MM.1S (cell line): ENCODE data around the gene SIN3A.

ENCODE experiments used
- DNase-seq: peaks from one replicate; pipeline ENCODE4 v3.0.0-alpha.2; 2015
- H2AFZ ChIP-seq: fragments of 300-600 bp; sonication (generic); 2 replicates; pipeline ENCODE4 v1.6.0; 2016; ENCODE audit warnings: antibody characterized with exemption, low read length
- H3F3A ChIP-seq: fragments of 300-600 bp; sonication (generic); 2 replicates; pipeline ENCODE4 v1.6.1; 2016; ENCODE audit warnings: mild to moderate bottlenecking, antibody characterized with exemption, low read length, moderate library complexity, mixed read lengths; ENCODE audit not compliant: insufficient read depth
- H3K27ac ChIP-seq: fragments of 300-600 bp; sonication (generic); 2 replicates; pipeline ENCODE4 v1.5.1; 2016; ENCODE audit warnings: mild to moderate bottlenecking, low read length
- H3K27me3 ChIP-seq: fragments of 300-600 bp; sonication (generic); replicated peaks from 2 replicates; pipeline ENCODE4 v1.6.0; 2016; ENCODE audit warnings: low read length; ENCODE audit not compliant: insufficient read depth
- H3K36me3 ChIP-seq: fragments of 300-600 bp; sonication (generic); replicated peaks from 2 replicates; pipeline ENCODE4 v1.6.1; 2016; ENCODE audit warnings: mild to moderate bottlenecking, low read length, mixed read lengths; ENCODE audit not compliant: insufficient read depth
- H3K4me1 ChIP-seq: fragments of 300-600 bp; sonication (generic); 2 replicates; pipeline ENCODE4 v1.6.1; 2016; ENCODE audit warnings: low read length, mixed read lengths
- H3K4me2 ChIP-seq: fragments of 300-600 bp; sonication (generic); 2 replicates; pipeline ENCODE4 v1.6.0; 2016; ENCODE audit warnings: low read depth, low read length
- H3K4me3 ChIP-seq: fragments of 300-600 bp; sonication (generic); 2 replicates; pipeline ENCODE4 v1.5.1; 2016; ENCODE audit warnings: low read length, mixed read lengths
- H3K79me2 ChIP-seq: fragments of 300-600 bp; sonication (generic); 2 replicates; pipeline ENCODE4 v1.6.1; 2016; ENCODE audit warnings: mixed run types, low read length, mixed read lengths
- H3K9ac ChIP-seq: fragments of 300-600 bp; sonication (generic); 2 replicates; pipeline ENCODE4 v1.6.1; 2016; ENCODE audit warnings: low read length, mixed read lengths
- H3K9me2 ChIP-seq: fragments of 300-600 bp; sonication (generic); replicated peaks from 2 replicates; pipeline ENCODE4 v1.6.1; 2016; ENCODE audit warnings: mild to moderate bottlenecking, low read length, mixed read lengths; ENCODE audit not compliant: insufficient read depth
- H3K9me3 ChIP-seq: fragments of 300-600 bp; sonication (generic); replicated peaks from 2 replicates; pipeline ENCODE4 v1.6.1; 2016; ENCODE audit warnings: mild to moderate bottlenecking, low read length, mixed read lengths; ENCODE audit not compliant: insufficient read depth
- H4K20me1 ChIP-seq: fragments of 300-600 bp; sonication (generic); 2 replicates; pipeline ENCODE4 v1.6.1; 2016; ENCODE audit warnings: mild to moderate bottlenecking, low read length, moderate library complexity, mixed read lengths; ENCODE audit not compliant: insufficient read depth
- EZH2 ChIP-seq: fragments of 300-600 bp; sonication (generic); optimal IDR thresholded peaks from 2 replicates; pipeline ENCODE3; 2017; ENCODE audit warnings: low read depth, mild to moderate bottlenecking, antibody characterized with exemption, low read length, mixed read lengths
- EZH2phosphoT487 ChIP-seq: fragments of 300-600 bp; sonication (generic); IDR thresholded peaks from 2 replicates; pipeline ENCODE4 v1.6.1; 2018; ENCODE audit warnings: antibody characterized with exemption, low read length
- TF ChIP-seq, protein P1 (sequence below): fragments of 300-600 bp; sonication (generic); IDR thresholded peaks from 2 replicates; pipeline ENCODE4 v1.5.1; 2016; ENCODE audit warnings: antibody characterized with exemption, low read length, mixed read lengths

Gene SIN3A

GRCh38 chr15:75328493-75329314 is 122.8 kb downstream of the SIN3A start:
- TF ChIP-seq, protein P1, sequence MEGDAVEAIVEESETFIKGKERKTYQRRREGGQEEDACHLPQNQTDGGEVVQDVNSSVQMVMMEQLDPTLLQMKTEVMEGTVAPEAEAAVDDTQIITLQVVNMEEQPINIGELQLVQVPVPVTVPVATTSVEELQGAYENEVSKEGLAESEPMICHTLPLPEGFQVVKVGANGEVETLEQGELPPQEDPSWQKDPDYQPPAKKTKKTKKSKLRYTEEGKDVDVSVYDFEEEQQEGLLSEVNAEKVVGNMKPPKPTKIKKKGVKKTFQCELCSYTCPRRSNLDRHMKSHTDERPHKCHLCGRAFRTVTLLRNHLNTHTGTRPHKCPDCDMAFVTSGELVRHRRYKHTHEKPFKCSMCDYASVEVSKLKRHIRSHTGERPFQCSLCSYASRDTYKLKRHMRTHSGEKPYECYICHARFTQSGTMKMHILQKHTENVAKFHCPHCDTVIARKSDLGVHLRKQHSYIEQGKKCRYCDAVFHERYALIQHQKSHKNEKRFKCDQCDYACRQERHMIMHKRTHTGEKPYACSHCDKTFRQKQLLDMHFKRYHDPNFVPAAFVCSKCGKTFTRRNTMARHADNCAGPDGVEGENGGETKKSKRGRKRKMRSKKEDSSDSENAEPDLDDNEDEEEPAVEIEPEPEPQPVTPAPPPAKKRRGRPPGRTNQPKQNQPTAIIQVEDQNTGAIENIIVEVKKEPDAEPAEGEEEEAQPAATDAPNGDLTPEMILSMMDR, result no peak
- no peak for TF ChIP-seq EZH2
- TF ChIP-seq EZH2phosphoT487, result no peak
- no peak overlapping the region for H3K9ac ChIP-seq

GRCh38 chr15:75327491-75327890 is 124.0 kb downstream of the SIN3A start:
- no peaks in the 10 kb centered on the region for H3K4me1 ChIP-seq
- H3K9me2 ChIP-seq, result no peaks in the 10 kb centered on the region
- no peaks in the 10 kb centered on the region for H3K79me2 ChIP-seq
- no peak overlapping the region for H3K27ac ChIP-seq
- H4K20me1 ChIP-seq, result no peaks in the 10 kb centered on the region
- H3K9ac ChIP-seq, result no peak overlapping the region
- no peak overlapping the region for H3K4me2 ChIP-seq
- no peaks in the 10 kb centered on the region for H3K27me3 ChIP-seq
- DNase-seq, result no peak
- H3F3A ChIP-seq, result no peaks in the 10 kb centered on the region
- TF ChIP-seq, protein P1, result no peak
- TF ChIP-seq EZH2phosphoT487 (no peak), EZH2 (no peak)
- no peaks in the 10 kb centered on the region for H3K9me3 ChIP-seq
- H2AFZ ChIP-seq, result no peak overlapping the region
- no peak overlapping the region for H3K4me3 ChIP-seq
- H3K36me3 ChIP-seq, result no peaks in the 10 kb centered on the region

More at GRCh38 chr15:75328493-75329314, 122.8 kb downstream of the SIN3A start:
- H3K4me2 ChIP-seq, result no peak overlapping the region
- no peaks in the 10 kb centered on the region for H3K79me2 ChIP-seq
- no peaks in the 10 kb centered on the region for H3K9me2 ChIP-seq
- H2AFZ ChIP-seq, result no peak overlapping the region
- H3K36me3 ChIP-seq, result no peaks in the 10 kb centered on the region
- H3K27me3 ChIP-seq, result no peaks in the 10 kb centered on the region
- H4K20me1 ChIP-seq, result no peaks in the 10 kb centered on the region
- no peaks in the 10 kb centered on the region for H3K9me3 ChIP-seq
- no peak overlapping the region for H3K4me3 ChIP-seq
- H3F3A ChIP-seq, result peaks cover 4% of the 10 kb centered on the region
- DNase-seq, result no peak
- no peaks in the 10 kb centered on the region for H3K4me1 ChIP-seq
- H3K27ac ChIP-seq, result no peak overlapping the region

GRCh38 chr15:75327005-75327404 is 124.5 kb downstream of the SIN3A start:
- Histone ChIP-seq H3K36me3 (no peaks in the 10 kb centered on the region), H3K9me3 (no peaks in the 10 kb centered on the region), H3F3A (no peaks in the 10 kb centered on the region), H3K79me2 (no peaks in the 10 kb centered on the region), H4K20me1 (no peaks in the 10 kb centered on the region), H3K4me3 (no peak overlapping the region), H3K27ac (no peak overlapping the region), H3K9ac (no peak overlapping the region), H2AFZ (no peak overlapping the region), H3K4me1 (no peaks in the 10 kb centered on the region), H3K4me2 (no peak overlapping the region), H3K9me2 (no peaks in the 10 kb centered on the region), H3K27me3 (no peaks in the 10 kb centered on the region)
- TF ChIP-seq EZH2, result no peak
- TF ChIP-seq EZH2phosphoT487, result no peak
- TF ChIP-seq, protein P1, result no peak
- no peak for DNase-seq
